GM19468 (cell line): ENCODE data around the gene RPL28.
"Not testable (repeated sequence)": the region's sequence is repeated elsewhere in the genome, so short reads cannot be mapped to it uniquely, and the experiment has no call there.

Experiments used
- ATAC-seq: cut with Tn5 transposase; IDR thresholded peaks from one replicate; pipeline ENCODE4 v1.9.1; 2021; ENCODE audit warnings: mild to moderate bottlenecking, moderate library complexity, moderate number of reproducible peaks; ENCODE audit not compliant: unreplicated experiment; ENCODE audit errors: extremely low read depth

RPL28 gene

DNA sequence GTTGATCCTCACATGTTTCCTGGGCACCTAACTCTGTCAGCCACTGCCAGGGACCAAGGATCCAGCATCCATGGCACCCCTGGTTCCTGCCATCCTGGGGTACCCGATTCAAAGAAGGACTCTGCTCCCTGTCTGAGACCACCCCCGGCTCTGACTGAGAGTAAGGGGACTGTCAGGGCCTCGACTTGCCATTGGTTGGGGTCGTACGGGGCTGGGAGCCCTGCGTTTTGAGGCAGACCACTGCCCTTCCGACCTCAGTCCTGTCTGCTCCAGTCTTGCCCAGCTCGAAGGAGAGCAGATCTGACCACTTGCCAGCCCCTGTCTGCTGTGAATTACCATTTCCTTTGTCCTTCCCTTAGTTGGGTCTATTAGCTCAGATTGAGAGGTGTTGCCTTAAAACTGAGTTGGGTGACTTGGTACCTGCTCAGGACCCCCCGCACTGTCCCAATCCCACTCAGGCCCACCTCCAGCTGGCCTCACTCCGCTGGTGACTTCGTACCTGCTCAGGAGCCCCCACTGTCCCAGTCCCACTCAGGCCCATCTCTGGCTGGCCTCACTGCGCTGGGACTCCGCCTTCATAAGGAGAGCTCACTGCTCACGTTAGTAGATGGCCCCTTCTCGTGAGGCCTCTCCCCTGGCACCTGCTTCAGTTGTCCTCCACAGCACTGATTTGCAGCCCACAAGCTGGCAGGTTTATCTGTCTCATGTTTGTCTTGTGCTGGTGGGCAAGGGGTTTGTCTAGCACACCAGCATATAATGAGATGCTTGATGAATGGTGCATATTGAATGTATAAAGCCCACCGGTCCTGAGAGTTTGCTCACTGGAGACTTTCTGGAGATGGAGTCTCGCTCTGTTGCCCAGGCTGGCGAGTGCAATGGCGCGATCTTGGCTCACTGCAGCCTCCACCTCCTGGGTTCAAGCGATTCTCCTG lies 3.9 kb downstream of the RPL28 start:
- no peak for ATAC-seq

- no peak for ATAC-seq
Measured at GRCh38 chr19:55390461-55390880, 4.7 kb downstream of the RPL28 start.

DNA sequence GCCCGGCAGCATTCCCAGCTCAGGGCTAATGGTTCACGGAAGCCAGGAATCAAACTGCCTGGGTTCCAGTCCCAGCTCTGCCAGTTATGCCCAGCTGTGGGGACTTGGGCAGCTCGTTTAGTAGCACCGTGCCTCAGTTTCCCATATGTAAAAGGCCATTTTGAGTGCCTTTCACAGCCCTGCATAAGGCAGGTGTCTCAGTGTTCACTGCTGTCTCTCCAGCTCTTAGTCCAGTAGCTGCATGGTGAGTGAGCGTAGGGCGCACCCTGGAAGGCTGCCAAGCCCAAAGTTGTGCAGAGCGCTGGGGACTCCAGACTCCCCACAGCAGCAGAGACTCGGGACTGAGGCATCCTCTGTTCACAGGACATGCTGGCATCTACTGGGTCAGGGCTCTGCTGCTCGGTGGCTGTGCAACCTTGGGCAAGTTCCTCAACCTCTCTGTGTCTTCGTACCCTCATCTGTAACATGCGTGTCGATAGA lies 5.5 kb downstream of the RPL28 start:
- ATAC-seq = no peak

DNA sequence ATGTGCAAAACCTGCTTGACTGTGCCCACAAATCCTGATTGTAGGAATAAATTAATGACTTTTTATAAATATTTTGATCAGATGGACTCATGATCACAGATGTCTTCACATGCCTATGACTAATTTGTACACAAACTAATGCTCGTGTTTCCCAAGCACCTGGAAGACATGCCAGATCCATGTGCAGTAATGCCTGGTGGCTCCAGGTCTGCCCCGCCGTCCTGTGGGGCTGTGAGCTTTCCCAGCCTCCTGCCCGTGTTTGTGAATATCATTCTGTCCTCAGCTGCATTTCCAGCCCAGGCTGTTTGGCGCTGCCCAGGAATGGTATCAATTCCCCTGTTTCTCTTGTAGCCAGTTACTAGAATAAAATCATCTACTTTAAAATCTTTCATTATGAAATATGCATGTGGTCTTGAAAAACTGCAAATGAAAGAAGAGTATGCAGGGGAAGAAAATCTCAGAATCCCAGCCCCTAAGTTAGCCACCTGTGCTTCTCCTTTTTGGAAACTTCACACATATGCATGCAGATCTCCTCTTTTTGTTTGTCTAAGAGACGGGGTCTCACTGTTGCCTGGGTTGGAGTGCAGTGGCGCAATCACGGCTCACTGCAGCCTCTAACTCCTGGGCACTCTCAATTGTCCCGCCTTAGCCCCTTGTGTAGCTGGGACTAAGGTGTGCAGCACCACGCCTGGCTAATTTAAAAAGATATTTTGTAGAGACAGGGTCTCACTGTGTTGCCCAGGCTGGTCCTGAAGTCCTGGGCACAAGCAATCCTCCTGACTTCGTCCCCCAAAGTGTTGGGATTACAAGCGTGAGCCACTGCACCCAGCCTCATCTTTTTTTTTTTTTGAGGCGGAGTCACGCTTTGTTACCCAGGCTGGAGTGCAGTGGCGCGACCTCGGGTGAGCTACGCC lies 6.2 kb downstream of the RPL28 start:
- ATAC-seq = no peak

DNA sequence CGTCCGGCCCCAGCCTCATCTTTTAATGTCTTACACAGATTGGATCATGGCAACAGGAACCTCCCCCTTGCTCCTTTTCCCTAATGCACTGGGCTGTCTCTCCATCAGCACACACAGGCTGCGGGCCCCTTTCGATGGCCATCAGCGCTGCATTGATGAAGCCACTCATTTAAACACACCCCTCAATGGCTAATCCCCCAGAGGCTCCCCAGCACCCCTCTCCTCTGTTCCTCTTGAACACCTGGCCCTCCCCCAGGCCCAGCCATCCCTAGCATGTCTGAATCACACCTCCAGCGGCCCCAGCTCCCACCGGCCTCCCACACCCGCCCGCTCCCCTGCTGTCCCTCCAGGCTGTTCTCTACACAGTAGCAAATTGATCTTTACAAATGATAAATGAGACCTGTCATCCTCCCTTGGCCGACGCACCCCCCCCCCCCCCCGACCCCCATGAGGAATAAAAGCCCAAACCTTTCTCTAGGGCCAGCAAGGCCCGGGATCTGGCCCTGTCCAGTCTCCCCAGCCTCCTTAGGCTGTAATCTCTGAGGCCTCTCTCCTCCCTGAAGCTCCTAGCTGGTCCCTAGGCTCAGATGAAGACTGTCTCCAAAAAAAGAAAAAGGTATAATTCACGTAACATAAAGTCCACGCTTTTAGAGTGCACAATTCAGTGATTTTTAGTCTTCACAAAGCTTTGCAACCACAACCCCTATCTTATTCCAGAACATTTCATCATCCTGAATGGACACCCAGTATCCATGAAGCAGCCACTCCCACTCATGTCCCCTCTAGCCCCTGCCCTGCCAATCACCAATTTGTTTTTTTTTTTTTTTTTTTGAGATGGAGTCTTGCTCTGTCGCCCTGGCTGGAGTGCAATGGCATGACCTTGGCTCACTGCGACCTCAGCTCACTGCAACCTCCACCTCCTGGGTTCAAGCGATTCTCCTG lies 7.4 kb downstream of the RPL28 start:
- no peak for ATAC-seq

- no peak for ATAC-seq
Measured at GRCh38 chr19:55398200-55398925, 12.6 kb downstream of the RPL28 start.

- ATAC-seq = no peak
Measured at GRCh38 chr19:55400281-55401087, 14.8 kb downstream of the RPL28 start.

GRCh38 chr19:55401390-55401789 lies 15.7 kb downstream of the RPL28 start:
- not testable (repeated sequence) for ATAC-seq

- no peak for ATAC-seq
Measured at GRCh38 chr19:55402509-55402908, 16.8 kb downstream of the RPL28 start.

DNA sequence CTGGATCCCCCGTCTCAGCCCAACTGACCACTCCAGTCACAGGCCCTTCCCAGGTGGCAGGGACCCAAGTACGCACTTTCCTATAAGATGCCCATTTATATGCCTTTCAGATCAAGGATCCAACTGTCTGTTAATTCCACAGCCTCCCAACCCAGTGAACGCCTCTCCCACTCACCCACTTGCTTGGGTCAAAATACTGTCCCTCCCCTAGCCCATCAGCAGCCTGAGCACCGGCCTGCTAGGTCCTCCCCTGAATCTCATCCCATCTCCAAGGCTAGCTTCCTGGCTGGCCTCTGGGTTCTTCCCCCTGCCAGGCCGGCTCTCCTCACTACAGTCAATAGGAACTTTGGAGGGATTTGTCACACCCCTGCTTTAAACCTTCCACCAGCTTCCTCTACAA lies 19.9 kb downstream of the RPL28 start:
- ATAC-seq = no peak

DNA sequence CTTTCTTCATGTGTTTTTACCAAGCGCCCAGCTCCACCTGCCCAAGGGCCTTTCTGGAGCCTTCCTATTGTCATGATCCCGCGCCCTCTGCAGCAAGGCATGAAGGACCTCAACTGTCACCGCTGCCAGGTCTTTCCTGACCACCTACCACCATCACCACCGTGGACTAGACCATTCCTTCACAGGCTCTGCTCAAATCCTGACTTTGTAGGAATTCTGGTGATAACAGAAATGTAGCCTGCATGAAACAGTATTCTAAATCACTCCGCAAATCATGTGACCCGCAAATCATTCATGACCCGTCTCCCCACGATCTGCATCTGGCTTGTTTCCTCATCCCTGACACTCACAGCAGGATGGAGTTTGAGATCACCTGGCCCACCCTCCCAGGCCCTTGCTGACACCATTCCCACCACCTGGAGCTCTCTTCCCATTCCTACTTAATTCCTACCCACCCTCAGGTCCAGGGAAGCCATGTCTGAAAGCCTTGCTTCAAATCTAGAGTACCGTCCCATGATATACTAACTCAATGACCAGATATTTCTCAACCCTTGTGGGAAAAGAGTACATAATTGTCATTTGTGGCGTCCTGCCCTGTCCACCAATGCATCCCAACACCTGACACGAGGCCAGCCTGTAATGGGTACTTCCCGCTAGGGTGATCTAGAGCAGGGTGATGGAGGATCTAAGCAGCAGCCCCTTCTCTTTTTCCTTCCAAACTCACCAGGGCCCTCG lies 20.5 kb downstream of the RPL28 start:
- no peak for ATAC-seq

- no peak for ATAC-seq
Measured at GRCh38 chr19:55406826-55407549, 21.3 kb downstream of the RPL28 start.

GRCh38 chr19:55407550-55407799 lies 21.7 kb downstream of the RPL28 start, which contains the start of gene UBE2S:
TSS of gene UBE2S (minus strand) at chr19:55407788. CDS start at chr19:55407589, 199 bp downstream.
- peak; percentile 75 for ATAC-seq

GRCh38 chr19:55407800-55408532 lies 22.2 kb downstream of the RPL28 start:
- ATAC-seq = peak; percentile 70

GRCh38 chr19:55408533-55408872 lies 22.8 kb downstream of the RPL28 start:
- no peak for ATAC-seq

GRCh38 chr19:55409179-55409578 lies 23.4 kb downstream of the RPL28 start:
- ATAC-seq = not testable (repeated sequence)

DNA sequence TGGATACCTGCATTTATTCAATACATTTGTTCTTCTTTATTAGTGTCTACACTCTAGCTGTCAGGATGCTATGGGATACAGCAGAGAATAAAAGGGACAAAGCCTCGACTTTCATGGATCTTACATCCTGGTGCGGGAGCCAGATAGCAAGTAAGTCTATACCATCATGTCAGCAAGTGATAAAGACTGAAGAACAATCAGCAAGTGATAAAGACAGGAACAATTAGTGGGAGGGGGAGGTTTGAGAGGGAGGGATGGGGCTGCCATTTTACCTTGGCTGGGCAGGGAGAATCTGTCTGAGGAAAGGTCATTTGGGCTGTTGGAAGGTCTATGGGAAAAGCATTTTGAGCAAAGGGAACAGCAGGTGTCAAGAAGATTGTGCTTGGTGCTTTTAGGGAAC lies 24.4 kb downstream of the RPL28 start:
- ATAC-seq = no peak
